AML-193 (cell line): ENCODE results near the gene ZFAND3.
"Not testable (repeated sequence)": the region's sequence is repeated elsewhere in the genome, so short reads cannot be mapped to it uniquely, and the experiment has no call there.

Experiments
- DNase-seq, 2 experiments: peaks; one replicate each; lab custom pipeline; 2025; lab: John Stamatoyannopoulos, UW

The ZFAND3 gene

GRCh38 chr6:38049861-38050397 lies 230.4 kb downstream of the ZFAND3 start:
- DNase-seq: not testable (repeated sequence)

DNA sequence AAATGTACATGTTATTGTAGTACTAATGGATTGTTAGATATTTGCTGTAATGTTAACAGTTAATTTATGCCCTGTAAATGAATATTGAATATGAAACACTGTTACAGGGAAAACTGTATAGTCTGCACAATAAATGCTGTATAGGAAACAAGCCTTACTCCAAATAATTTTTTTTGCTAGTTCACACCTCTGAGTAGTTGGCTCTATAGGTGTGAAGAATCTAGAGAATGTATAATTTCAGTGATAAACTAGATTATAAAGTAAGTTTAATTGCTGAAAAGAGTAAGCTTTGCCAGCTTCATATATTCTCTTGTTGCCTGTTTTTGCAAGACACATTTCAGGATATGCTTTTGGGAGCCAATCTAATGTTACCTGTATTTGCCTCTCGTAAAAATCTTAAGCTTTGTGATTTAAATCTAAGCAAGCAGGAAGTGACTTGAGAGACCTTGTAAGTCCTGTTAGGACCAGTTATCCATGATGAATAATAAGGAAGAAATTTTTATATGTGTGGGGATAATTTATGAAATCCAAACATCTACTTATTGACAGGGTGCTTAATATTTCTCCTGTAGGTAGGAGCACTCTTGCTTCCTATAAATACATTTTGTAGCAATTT lies 232.4 kb downstream of the ZFAND3 start:
- DNase-seq: no peak

- DNase-seq: no peak
Measured at GRCh38 chr6:38054527-38055202, 235.1 kb downstream of the ZFAND3 start.

GRCh38 chr6:38055203-38055589 lies 235.7 kb downstream of the ZFAND3 start:
- DNase-seq: no peak

- DNase-seq: no peak
Measured at GRCh38 chr6:38056361-38056760, 236.8 kb downstream of the ZFAND3 start.

DNA sequence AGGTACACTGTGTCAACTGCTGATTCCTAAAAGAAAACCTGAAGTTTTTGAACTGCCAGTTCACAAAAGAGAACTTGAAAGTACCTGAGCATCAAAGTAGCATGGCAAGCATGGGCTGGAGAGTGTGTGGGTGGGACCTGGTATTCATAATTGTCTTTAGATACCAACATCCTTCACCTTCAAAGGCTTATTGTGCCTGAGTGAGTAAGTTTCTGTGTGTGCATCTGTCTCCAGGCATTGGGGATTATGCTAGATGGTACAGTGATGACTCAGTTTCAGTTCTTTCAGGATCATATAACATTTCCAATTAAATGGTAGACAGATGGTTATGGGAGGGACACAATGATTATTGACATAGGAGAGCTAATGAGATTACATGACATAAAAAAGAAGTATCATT lies 238.5 kb downstream of the ZFAND3 start:
- no peak for DNase-seq

GRCh38 chr6:38062066-38062465 lies 242.5 kb downstream of the ZFAND3 start:
- no peak for DNase-seq

DNA sequence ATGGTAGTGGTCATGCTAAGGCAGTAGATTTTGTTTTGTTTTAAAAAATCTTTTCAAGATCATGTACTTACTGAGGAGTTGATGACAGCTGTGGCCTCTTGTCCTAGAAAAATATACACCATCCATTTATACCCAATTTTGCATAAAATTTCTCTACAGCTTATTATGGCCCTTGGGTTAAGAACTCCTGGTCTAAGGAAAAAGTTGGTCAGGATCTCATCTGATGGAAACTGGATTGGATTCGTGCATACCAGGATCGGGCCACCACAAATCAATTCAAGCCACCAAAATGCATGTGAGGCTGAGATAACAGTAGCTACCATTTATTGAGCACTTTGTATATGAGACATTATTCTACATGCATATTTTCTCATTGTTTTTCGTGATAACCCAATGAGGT lies 244.4 kb downstream of the ZFAND3 start:
- no peak for DNase-seq

- DNase-seq: no peak
Measured at GRCh38 chr6:38064431-38064830, 244.9 kb downstream of the ZFAND3 start.

DNA sequence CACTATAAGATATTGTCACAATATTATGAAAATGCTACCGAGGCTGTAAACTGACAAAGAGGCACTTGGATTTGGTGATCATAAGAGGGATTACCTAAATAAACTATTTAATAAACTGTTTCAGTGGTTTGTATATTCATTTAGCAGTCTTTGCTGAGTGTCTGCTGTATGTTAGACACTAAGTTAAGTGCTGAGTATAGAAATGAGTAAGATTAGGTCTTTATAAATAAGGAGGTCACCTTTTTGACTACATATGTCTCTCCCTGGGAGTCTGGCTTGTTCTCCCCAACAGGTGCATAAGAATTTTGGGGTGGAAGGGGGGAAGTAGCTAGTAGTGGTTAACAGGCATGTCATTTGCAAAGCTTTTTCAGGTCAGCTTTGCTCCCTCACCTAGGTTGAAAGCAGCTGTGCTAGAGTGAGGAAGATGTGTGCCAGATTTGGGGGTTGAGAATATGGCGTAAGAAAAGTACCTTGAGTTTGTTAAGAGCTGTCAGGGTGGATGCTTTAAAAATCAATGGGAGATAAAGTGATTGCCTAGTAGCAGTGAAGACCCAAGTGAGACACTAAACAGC lies 246.3 kb downstream of the ZFAND3 start:
- no peak for DNase-seq

DNA sequence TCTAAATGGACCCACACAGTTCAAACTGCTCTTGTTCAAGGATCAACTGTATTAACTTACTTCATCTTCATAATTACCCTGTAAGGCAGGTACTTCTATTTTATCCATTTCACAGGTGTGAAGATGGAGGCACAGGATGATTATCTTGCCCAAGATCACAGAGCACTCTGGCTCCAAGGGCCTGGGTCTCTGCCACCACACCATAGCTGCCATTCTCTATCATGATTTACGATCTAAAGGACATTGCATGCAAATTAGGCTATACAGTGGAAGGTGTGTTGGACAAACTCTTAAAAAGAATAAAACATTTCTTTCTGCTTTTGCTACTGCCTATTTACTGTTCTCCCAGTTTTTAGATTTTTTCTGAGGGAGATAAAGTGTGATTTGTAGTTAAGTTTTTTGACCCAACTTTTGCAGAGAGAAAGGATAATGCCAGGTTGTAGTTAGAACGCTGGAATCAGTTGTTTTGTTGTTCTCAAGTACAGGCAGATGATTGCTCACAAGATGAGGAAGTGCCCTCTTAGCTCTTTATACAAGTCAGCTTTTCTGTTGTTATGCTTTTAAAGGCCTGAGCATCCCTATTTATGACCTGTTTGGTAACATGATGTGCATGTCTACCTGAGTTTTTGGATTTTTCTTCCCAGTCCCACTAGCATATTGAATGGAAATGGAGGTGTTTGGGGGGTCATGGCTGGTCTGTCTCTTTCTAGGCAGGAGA lies 247.9 kb downstream of the ZFAND3 start:
- DNase-seq: no peak

DNA sequence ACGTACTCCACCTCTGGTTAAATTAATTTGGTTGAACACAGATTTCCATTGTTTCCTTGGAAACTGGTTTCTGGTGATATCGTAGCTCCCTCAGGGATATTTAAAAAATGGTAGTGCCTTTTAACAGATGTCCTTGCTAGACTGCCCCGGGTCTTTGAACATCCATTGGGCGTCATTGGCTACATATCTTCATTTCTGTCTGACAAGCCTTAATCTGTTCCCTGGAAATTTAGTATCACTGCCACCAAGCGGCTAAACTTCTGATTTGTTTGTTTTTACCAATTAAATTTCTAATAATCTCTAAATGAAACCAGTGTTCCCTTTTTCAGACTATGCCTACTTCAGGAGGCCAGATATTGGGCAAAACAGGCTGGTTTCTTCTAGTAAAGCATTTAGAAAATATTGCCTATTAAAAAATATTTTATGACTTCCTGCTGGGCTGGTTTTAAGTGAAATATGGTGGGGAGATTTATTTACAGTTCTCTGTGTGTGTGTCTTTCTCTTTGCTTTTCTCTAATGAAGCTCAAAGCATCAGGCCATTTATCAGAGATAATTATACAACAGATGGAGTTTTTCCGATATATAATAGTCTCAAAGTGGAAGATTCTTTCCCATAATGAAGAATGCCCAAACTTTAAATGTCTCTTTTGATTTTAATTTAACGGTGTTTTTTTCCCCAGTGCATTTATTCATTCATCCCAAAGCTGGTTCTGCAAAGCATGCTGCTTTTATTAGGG lies 249.5 kb downstream of the ZFAND3 start:
- no peak for DNase-seq

DNA sequence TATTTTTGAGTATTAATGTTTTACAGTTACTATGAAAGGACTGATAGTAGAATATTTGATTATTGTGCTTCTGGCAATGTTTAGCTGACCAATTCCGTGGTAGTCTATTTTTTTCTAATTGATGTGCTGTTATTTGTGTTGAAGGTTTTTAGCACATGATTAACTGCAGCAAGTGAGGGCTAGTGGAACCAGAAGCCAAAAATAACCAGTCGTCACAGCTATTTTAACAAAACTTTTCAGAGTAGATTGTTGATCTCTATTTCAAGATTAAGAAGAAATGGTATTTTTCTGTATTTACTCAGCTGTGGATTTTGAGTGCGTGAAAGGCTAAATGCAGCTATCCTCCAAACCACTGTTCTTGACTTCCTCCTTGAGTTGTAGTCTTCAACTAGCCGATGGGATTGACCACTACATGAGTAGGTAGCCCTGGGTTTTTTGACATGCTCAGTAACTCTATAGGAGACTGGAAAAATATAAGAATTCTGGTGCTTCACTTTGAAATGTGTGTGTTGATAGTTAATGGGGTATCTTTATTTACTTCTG lies 258.0 kb downstream of the ZFAND3 start:
- no peak for DNase-seq

- no peak for DNase-seq
Measured at GRCh38 chr6:38078671-38079070, 259.1 kb downstream of the ZFAND3 start.

GRCh38 chr6:38079107-38079506 lies 259.6 kb downstream of the ZFAND3 start:
- no peak for DNase-seq

DNA sequence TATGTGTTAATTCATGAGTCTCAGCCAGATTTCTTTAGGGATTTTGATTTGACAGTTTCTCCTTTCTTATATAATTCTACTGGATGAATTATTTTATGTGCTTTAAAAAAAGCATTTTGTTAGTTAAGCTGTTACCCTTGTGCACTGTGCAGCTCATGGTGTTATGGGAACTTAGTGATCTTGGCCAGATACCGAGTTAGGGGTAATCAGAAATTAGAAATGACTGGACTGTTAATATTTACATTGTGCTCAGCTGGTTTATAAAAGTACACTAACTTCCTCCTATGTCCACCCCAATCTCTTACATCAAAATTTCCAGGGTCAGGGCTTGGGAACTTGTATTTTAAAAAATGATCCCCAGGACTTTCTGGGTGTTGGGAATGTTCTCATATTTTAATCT lies 260.0 kb downstream of the ZFAND3 start:
- DNase-seq: no peak

- DNase-seq: no peak
Measured at GRCh38 chr6:38080360-38080759, 260.8 kb downstream of the ZFAND3 start.

GRCh38 chr6:38080889-38081288 lies 261.4 kb downstream of the ZFAND3 start:
- DNase-seq: peak; percentile 54 to 72

- no peak for DNase-seq
Measured at GRCh38 chr6:38085031-38085430, 265.5 kb downstream of the ZFAND3 start.

GRCh38 chr6:38086346-38086745 lies 266.8 kb downstream of the ZFAND3 start:
- DNase-seq: no peak

DNA sequence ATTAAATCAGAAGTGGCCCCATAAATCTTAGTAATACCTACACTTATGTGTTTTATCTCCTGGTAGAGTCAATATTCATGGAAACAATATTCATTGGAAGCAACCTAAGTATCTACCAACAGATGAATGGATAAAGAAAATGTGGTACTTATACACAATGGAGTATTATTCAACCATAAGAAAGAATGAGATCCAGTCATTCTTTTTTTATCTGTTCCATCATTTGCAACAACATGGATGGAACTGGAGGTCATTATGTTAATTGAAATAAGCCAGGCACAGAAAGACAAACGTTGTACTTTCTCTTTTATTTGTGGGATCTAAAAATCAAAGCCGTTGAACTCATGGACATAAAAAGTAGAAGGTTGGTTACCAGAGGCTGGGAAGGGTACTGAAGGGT lies 268.5 kb downstream of the ZFAND3 start:
- no peak for DNase-seq

- DNase-seq: no peak
Measured at GRCh38 chr6:38088829-38089228, 269.3 kb downstream of the ZFAND3 start.
